Activated CD4-positive, alpha-beta T cell treated with anti-CD3 and anti-CD28 coated beads, Interleukin-2, amount 50 U/mL, for 24 hours (primary cell): ENCODE data around the gene MAMLD1.

Experiments used
- DNase-seq, 2 donors: peaks; one replicate each; pipeline ENCODE4 v3.0.0-alpha.2; 2020; ENCODE audit warnings: low read depth in 1 of 2, low spot score in 1 of 2

Gene MAMLD1

GRCh38 chrX:150352114-150352513 lies 11.0 kb upstream of the MAMLD1 start:
- DNase-seq, result no peak

GRCh38 chrX:150352581-150352980 lies 10.5 kb upstream of the MAMLD1 start:
- DNase-seq, result no peak

- DNase-seq, result no peak
Observed at GRCh38 chrX:150355913-150356312, 7.2 kb upstream of the MAMLD1 start.

- DNase-seq, result no peak
Observed at GRCh38 chrX:150357790-150358189, 5.3 kb upstream of the MAMLD1 start.

- no peak for DNase-seq
Observed at GRCh38 chrX:150358651-150359050, 4.5 kb upstream of the MAMLD1 start.

GRCh38 chrX:150360331-150360730 lies 2.8 kb upstream of the MAMLD1 start:
- no peak for DNase-seq

- no peak for DNase-seq
Observed at GRCh38 chrX:150361070-150361776, 1.9 kb upstream of the MAMLD1 start.

GRCh38 chrX:150361777-150362351 lies 1.3 kb upstream of the MAMLD1 start:
- DNase-seq, result no peak

GRCh38 chrX:150363561-150364346 lies 637 bp downstream of the MAMLD1 start:
- DNase-seq, result no peak

GRCh38 chrX:150364347-150365050 lies 1.4 kb downstream of the MAMLD1 start:
- no peak for DNase-seq

- DNase-seq, result no peak
Observed at GRCh38 chrX:150365051-150365989, 2.2 kb downstream of the MAMLD1 start.

GRCh38 chrX:150365990-150366911 lies 3.1 kb downstream of the MAMLD1 start:
- no peak for DNase-seq

GRCh38 chrX:150366951-150367545 lies 3.9 kb downstream of the MAMLD1 start:
- no peak for DNase-seq

- no peak for DNase-seq
Observed at GRCh38 chrX:150370589-150371312, 7.6 kb downstream of the MAMLD1 start.

- no peak for DNase-seq
Observed at GRCh38 chrX:150371877-150372276, 8.8 kb downstream of the MAMLD1 start.

GRCh38 chrX:150372280-150372679 lies 9.2 kb downstream of the MAMLD1 start:
- no peak for DNase-seq

GRCh38 chrX:150372756-150373155 lies 9.6 kb downstream of the MAMLD1 start:
- no peak for DNase-seq

- DNase-seq, result no peak
Observed at GRCh38 chrX:150375243-150375770, 12.2 kb downstream of the MAMLD1 start.
